ENCODE data around the gene FILIP1L.

GRCh38 chr3:100155128-100155527, 40.8 kb upstream of the FILIP1L start:
- TF ChIP-seq CTCF (IDR thresholded peaks at IDR 0.05): no peak
- TF ChIP-seq POLR2A (IDR thresholded peaks at IDR 0.05): no peak
- no peak for TF ChIP-seq EP300 (IDR thresholded peaks at IDR 0.05)
- no peak for TF ChIP-seq POLR2AphosphoS5 (IDR thresholded peaks at IDR 0.05)
